GM06990 (cell line): ENCODE data around the gene DNAH10.

Source experiments
- DNase-seq: peaks from one replicate; pipeline ENCODE4 v3.0.0-alpha.2; 2011; ENCODE audit not compliant: insufficient read length; ENCODE audit errors: extremely low read depth
- H3K27me3 ChIP-seq: replicated peaks from 2 replicates; pipeline ENCODE4 v1.6.0; 2011; ENCODE audit warnings: low read length; ENCODE audit not compliant: control insufficient read depth, insufficient read depth
- H3K36me3 ChIP-seq: 2 replicates; pipeline ENCODE4 v1.5.1; 2011; ENCODE audit warnings: low read length; ENCODE audit not compliant: control insufficient read depth, insufficient read depth
- H3K4me3 ChIP-seq: replicated peaks from 2 replicates; pipeline ENCODE4 v1.5.1; 2011; ENCODE audit warnings: low read depth, mild to moderate bottlenecking, control low read depth, low read length
- CTCF ChIP-seq: IDR thresholded peaks from 2 replicates; pipeline ENCODE4 v1.5.1; 2011; ENCODE audit warnings: low read length, control low read depth, mild to moderate bottlenecking, inconsistent platforms; ENCODE audit not compliant: insufficient read depth, poor library complexity, severe bottlenecking

Gene DNAH10

GRCh38 chr12:123976227-123976826 lies 214.2 kb downstream of the DNAH10 start:
- DNase-seq: no peak
- Histone ChIP-seq H3K27me3 (no peaks in the 10 kb centered on the region), H3K4me3 (no peak overlapping the region), H3K36me3 (no peaks in the 10 kb centered on the region; the same call in 1 of the 2 replicates)
- no peak for TF ChIP-seq CTCF

- DNase-seq: no peak
- Histone ChIP-seq H3K36me3 (no peaks in the 10 kb centered on the region; the same call in 1 of the 2 replicates), H3K27me3 (no peaks in the 10 kb centered on the region), H3K4me3 (no peak overlapping the region)
- TF ChIP-seq CTCF: no peak
These were observed 217.5 kb downstream of the DNAH10 start for GRCh38 chr12:123979566-123979965.

- no peak for DNase-seq
- no peak for TF ChIP-seq CTCF
- Histone ChIP-seq H3K36me3 (no peaks in the 10 kb centered on the region), H3K4me3 (no peak overlapping the region), H3K27me3 (no peaks in the 10 kb centered on the region)
These were observed 220.2 kb downstream of the DNAH10 start for GRCh38 chr12:123982269-123982668.

GRCh38 chr12:123983822-123984485 lies 221.9 kb downstream of the DNAH10 start:
- no peak for DNase-seq
- no peaks in the 10 kb centered on the region for H3K27me3 ChIP-seq

GRCh38 chr12:123984903-123985302 lies 222.8 kb downstream of the DNAH10 start:
- Histone ChIP-seq H3K36me3 (peaks cover 8% of the 10 kb centered on the region), H3K27me3 (no peaks in the 10 kb centered on the region), H3K4me3 (no peak overlapping the region)
- DNase-seq: no peak
- no peak for TF ChIP-seq CTCF

More at GRCh38 chr12:123983822-123984485, 221.9 kb downstream of the DNAH10 start:
- peak; percentile 64 for TF ChIP-seq CTCF
- peaks cover 5% of the 10 kb centered on the region for H3K36me3 ChIP-seq
- H3K4me3 ChIP-seq: no peak overlapping the region
